HG03280 (cell line): ENCODE results near the gene PSMA8.
"Not testable (repeated sequence)": the region's sequence is repeated elsewhere in the genome, so short reads cannot be mapped to it uniquely, and the experiment has no call there.

ENCODE experiments used
- ATAC-seq: cut with Tn5 transposase; IDR thresholded peaks from one replicate; pipeline ENCODE4 v1.9.1; 2021; ENCODE audit warnings: mild to moderate bottlenecking, moderate library complexity; ENCODE audit not compliant: unreplicated experiment

The PSMA8 gene

DNA sequence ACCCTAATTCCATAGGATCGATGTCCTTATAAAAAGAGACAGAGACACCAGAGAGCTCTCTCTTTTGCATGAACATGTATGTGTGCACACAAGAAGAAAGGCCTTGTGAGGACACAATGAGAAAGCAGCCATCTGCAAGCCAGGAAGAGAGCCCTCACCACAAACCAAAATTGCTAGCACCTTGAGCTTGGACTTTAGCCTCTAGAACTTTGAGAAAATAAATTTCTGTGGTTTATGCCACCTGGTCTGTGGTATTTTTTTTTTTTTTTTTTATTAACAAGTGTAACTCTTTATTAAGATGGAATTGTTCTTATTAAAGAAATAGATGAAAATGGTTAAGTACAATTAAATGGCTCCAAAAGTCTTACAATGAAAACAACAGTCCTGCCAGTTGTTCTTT is 33.9 kb downstream of the PSMA8 start:
- ATAC-seq = peak; percentile 65

DNA sequence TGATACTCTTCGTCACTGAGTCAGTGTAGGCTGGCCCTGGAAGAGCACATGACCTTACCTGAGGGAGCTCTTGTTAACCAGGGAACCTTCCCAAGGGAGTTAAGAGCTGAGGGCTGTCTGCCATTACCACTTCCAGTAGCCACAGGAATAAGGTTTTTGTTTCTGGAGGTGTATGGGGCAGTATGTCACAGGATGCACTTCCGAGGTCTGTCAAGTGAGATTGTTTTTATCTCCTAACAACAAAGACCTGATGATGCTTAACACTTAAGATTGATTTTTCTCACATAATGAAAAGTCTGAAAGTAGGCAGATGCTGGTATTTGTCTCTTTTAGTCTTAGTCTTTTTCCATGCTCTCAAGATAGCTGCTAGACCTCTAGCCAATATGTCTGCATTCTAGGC is 41.8 kb downstream of the PSMA8 start:
- ATAC-seq = no peak

DNA sequence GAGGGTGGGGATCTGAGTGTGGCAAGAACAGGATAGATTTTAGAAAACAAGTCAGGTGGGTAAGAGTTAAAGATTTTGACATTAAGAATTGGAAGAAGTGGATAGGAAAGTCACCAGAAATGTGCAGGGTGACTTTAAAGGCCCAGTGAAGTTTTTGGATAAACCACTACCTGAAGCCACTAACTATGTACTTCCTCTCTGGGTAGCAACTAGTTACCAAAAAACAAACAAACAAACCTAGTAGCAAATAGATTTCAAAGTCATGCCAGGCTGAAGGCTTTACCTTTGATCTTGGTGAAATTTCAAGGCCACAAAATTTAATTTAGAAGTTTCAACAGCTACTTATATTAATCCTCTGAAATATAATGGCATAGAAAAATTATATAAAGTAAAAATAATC is 42.5 kb downstream of the PSMA8 start:
- ATAC-seq = no peak

DNA sequence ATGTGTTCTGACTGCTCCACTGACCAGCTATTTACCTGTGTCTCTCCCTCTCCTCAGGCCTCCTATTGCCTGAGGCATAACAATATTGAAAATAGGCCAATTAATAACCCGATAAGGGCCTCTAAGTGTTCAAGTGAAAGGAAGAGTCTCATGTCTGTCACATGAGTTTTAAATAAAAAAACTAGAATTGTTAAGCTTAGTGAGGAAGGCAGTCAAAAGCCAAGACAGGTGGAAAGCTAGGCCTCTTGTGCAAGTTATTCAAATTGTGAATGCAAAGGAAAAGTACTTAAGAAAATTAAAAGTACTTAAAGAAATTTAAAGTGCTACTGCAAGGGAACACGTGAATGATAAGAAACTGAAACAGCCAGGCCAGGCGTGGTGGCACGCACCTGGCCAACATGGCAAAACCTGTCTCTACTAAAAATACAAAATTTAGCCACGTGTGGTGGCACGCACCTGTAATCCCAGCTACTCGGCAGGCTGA is 47.7 kb downstream of the PSMA8 start:
- ATAC-seq = no peak

DNA sequence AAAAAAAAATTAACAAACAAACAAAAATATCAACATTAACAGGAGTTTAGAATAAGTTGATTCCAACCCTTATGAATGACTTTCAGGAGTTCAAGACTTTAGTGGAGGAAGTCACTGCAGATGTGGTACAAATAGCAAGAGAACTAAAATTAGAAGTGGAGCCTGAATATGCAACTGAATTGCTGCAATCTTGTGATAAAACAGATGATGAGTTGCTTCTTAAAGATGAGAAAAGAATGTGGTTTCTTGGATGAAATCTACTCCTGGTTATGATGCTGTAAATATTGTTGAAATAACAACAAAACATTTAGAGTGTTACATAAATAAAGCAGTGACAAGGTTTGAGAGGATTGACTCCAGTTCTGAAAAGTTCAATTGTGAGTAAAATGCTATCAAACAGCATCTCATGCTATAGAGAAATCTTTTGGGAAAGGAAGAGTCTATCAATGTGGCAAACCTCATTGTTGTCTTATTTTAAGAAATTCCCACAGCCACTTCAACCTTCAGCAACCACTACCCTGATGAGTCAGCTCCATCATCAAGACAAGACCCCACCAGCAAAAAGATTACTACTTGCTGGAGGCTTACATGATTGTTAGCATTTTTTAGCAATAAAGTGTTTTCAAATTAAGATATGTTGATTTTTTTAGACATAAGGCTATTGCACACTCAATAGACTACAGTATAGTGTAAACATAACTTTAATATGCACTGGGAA is 49.9 kb downstream of the PSMA8 start:
- no peak for ATAC-seq

DNA sequence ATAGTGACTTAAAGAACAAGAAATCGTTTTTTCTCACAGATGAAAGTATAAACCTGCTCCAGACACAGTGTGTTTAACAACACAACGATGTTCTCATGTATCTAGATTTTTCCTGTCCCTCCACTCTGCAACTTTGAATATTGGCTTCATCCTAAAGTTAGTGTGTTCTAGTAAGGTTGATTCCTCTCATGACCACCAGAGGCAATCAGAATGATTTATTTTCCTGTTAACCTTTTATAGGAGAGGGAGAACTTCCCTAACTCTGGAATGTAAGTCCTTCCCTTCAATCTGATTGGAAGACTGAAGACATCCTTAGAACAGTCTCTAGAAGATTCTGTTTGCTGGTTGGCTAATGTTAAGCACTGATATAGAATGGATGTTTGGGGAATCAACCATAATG is 51.6 kb downstream of the PSMA8 start:
- no peak for ATAC-seq

DNA sequence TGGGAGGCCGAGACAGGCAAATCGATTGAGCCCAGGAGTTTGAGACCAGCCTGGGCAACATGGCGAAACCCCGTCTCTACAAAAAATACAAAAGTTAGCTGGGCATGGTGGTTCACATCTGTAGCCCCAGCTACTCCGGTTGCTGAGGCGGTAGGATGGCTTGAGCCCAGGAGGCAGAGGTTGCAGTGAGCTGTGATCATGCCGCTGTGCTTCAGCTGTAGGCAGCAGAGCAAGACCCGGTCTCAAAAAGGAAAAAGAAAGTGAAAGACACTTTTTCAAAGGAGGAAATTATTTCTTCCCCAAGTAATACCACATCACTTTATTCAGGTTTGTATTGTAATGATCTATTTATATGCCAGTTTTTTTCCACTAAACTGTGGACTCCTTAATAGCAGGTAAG is 56.8 kb downstream of the PSMA8 start:
- ATAC-seq = peak; percentile 81

DNA sequence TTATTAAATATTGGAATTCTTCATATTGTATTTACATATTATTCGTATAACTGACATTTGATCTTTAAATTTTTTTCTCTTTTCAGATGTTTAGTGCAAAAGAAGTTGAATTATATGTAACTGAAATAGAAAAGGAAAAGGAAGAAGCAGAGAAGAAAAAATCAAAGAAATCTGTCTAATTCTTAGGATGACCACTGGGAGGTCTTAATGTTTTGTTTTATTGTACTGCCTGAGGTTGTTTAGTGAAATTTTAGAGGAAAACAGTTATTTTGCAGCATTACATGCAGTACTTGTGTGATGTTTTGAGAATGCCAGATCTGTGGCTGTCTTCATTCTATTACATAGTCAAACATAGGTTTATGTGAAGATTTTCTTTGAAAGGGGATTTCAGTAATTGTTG is 58.6 kb downstream of the PSMA8 start:
- ATAC-seq = no peak

DNA sequence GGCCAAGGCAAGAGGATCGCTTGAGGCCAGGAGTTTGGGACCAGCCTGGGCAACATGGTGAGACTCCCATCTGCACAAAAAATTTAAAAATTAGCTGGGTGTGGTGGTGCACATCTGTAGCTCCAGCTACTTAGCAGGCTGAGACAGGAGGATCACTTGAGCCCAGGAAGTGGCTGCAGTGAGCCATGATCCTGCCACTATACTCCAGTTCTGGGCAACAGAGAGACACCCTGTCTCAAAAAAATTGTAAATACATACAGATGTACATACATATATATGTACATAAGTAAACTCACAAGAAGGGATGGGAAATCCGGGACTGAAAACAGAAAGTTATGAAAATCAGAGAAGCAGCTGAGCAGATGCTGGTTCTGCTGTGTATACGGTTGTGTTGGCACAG is 62.9 kb downstream of the PSMA8 start:
- no peak for ATAC-seq

DNA sequence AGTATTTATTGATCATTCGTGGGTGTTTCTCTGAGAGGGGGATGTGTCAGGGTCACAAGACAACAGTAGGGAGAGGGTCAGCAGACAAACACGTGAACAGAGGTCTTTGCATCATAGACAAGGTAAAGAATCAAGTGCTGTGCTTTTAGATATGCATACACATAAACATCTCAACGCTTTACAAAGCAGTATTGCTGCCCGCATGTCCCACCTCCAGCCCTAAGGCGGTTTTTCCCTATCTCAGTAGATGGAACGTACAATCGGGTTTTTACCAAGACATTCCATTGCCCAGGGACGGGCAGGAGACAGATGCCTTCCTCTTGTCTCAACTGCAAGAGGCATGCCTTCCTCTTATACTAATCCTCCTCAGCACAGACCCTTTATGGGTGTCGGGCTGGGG is 68.3 kb downstream of the PSMA8 start:
- ATAC-seq = not testable (repeated sequence)

DNA sequence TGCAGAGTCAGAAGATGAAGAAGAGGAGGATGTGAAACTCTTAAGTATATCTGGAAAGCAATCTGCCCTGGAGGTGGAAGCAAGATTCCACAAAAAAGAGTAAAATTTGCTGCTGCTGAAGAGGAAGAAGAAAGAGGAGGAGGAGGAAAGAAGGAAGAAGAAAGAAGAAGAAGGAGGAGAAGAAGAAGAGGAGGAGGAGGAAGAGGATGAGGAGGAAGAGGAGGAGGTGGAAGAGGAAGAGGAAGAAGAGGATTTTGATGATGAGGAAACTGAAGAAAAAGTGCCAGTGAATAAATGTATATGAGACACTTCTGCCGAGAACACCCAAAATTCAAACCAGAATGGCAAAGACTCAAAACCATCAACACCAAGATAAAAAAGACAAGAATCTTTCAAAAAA is 71.6 kb downstream of the PSMA8 start:
- no peak for ATAC-seq

DNA sequence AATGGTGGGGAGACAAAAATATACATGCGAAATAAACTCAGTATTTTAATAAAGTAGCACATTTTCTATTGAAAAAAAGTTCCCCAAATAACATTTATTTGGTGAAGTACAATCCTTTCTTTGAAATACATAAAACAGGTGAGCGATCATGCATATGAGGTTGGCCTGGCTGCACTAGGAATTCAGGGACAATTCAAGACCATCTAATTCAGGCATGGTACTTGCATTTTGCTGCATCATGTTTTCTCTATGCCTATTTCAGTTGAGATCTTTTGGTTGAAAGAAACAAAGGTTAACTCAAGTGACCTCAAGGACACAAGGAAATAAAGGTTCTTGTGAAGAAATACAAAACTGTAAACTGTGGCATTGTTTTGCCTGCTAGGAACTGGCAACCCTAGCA is 72.8 kb downstream of the PSMA8 start:
- ATAC-seq = no peak

DNA sequence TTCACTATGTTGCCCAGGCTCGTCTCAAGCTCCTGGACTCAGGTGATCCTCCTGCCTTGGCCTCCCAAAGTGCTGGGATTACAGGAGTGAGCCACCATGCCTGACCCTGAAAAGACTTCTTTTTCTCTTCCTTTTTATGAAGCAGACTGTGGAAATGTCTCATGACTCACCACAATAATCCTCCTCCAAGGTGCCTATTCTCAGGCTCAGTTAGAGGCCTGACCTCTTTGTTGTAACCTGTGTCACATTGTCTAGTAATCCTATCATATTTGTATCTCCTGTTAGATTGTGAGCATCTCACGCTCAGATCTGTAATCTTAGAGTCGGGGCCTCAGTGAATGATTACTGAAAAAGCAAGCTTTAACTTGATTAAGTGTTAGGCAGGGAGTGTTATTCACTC is 74.3 kb downstream of the PSMA8 start:
- no peak for ATAC-seq

DNA sequence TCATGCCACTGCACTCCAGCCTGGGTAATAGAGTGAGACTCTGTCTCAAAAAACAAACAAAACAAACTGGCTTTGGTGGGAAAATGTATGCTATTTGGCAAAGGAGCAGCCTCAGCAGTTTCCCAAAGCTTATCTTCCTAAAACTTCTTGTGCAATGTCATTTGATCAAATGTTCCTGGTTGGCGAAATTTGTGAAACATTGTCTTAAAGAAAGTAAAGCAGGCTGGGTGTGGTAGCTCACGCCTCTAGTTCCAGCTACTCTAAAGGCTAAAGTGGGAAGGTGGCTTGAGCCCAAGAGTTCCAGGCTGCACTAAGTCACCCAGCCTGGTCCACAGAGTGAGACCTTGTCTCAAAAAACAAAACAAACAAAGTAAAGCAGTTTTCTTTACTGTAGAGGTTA is 75.3 kb downstream of the PSMA8 start:
- ATAC-seq = no peak

DNA sequence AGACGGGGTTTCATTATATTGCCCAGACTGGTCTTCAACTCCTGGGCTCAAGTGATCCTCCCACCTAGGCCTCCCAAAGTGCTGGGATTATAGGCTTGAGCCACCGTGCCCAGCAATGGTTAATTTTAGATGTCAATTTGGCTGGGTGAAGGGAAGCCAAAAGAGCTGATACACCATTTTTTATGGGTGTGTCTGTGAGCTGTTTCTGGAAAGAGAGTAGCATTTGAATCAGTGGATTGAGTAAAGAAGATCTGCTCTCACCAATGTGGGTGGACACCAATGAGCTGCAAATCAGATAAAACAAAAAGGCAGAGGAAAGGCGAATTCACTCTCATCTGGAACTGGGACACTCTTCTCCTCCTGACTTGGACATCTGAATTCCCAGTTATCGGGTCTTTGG is 76.5 kb downstream of the PSMA8 start:
- ATAC-seq = no peak

DNA sequence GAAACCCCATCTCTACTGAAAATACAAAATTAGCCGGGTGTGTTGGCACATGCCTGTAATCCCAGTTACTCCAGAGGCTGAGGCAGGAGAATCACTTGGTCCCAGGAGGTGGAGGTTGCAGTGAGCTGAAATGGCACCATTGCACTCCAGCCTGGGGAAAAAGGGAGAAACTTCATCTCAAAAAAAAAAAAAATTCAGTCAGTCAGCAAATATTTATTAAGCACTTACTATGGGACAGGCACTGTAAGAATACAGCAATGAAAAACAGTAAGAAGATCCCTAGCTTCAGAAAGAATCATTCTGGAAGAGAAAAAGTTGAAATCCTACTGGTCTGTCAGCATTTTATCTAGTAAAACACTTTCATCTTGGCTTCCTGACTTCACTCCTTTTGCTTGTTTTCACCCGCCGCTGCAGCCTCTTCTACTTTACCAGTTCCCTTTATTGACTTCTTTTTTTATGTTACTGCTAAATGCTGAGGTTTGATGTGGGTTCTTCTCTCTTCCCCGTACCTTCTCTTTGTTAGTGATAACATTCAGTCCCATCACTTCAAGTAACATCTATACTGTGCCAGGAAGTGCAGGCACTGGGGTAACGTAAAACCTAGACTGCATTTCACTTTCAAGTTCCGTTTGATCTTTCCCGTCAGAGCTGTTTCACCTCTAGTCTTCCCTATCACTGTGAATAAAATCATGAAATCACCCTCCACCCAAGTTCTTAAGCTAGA is 81.7 kb downstream of the PSMA8 start:
- peak; percentile 95 for ATAC-seq

DNA sequence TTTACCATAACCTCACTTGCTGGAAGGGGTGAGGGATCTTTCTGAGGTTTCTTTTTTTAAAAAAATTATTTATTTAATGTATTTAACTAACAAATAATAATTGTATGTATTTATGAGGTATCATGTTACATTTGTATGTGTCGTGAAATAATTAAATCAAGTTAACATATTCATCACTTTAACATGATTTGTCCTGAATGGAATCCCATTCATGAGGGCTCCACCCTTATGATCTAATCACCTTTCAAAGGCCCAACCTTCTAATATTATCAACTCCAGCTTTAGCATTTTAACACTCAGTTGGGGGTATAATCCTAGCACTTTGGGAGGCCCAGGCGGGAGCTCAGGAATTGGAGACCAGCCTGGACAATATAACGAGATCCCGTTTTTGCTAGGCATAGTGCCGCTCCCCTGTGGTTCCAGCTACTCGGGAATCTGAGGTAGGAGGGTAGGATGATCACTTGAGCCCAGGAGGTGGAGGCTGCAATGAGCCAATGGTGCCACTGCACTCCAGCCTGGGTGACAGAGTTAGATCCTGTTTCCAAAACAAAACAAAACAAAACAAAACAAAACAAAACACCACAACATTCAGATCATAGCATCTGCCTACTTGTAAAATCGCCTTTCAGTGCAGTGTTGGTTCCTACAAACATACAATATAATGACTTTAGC is 91.5 kb downstream of the PSMA8 start:
- ATAC-seq = no peak

DNA sequence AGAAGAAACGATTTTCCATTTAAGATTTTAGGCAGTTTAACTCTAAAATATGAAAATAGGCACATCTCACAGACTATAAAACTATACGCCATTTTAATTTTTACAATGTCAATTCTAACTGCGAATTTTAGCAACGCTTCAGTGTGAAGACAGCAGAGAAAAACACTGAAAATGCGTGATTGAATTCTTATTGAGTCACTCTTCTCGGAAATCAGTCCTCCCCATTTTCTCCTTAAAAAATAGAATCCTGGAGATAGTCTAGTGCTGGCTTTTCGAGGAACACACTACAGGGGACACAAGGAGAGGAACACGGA is 92.2 kb downstream of the PSMA8 start:
- ATAC-seq = no peak

DNA sequence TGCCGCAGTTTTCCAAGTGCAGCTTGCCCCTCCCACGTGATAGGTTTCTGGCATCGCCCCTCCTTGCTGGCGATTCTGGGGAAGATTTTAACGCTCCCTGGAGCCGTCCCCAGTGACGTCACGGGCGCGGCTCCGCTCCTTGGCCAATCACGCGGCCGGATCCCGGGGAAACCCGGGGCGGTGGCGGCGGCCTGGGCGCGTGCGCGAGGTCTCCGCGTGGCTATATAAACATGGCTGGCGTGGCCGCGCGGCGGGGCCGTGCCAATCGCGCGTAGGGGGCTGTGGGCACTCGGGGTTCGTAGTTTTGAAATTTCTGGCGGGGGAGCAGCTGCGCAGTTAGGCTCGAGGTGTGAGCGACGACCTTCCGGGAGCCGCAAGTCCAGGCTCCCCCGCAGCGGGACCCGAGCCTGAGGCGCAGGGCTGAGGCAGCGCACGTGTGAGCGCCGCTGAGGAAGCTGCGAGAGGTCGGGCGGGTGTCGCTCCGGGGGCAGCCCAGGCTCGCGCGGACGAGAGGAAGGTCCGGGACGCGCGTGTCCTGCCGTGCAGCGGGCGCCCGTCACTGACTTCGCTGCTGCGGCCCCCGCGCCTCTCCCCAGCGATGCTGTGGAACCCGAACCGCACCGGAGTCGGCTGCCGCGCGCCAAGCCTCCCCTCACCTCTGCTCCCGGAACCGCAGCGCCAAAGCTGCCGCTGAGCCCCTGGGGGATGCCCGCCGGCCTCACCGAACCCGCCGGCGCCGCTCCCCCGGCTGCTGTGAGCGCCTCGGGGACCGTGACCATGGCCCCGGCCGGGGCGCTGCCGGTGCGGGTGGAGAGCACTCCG is 92.8 kb downstream of the PSMA8 start, which contains the start of gene TAF4B:
Gene TAF4B (plus strand): TSS at position 217 of the 822 bp plus-strand sequence. CDS start 489 bp downstream, at position 706.
- peak; percentile 89 for ATAC-seq

DNA sequence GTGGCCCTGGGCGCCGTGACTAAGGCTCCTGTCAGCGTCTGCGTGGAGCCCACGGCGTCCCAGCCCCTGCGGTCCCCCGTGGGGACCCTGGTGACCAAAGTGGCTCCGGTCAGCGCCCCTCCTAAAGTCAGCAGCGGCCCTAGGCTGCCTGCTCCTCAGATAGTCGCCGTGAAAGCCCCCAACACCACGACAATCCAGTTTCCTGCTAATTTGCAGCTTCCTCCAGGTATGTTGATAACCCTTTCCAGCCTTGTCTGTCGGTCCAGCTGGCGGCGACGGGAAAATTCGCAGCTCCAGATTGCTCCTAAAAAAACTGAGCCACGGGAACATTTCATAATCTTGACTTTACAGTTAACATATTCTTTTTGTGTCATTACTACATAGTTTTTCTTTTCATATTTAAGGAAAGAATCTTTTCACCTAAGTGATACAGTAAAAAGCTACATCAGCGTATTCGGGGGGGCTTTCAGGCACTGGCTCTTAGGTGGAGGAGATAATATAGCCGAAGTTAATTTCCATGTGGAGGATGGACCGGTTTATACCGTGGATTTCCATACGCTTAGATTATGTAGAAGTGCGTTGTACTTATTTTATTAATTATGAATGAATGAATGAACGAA is 93.5 kb downstream of the PSMA8 start:
- ATAC-seq = no peak
